Epithelial cell of esophagus (primary cell): ENCODE measurements around the gene PLB1.

Experiments
- DNase-seq: peaks from one replicate; pipeline ENCODE4 v3.0.0; 2010; ENCODE audit warnings: low read depth
- H3K4me3 ChIP-seq: 2 replicates; pipeline ENCODE4 v1.5.1; 2011; ENCODE audit warnings: mild to moderate bottlenecking, low read length, control low read depth
- CTCF ChIP-seq: IDR thresholded peaks from 2 replicates; pipeline ENCODE4 v1.5.1; 2011; ENCODE audit warnings: low read depth, mild to moderate bottlenecking, low read length, control low read depth, inconsistent platforms; ENCODE audit not compliant: insufficient read depth; ENCODE audit errors: missing control alignments

Gene PLB1

GRCh38 chr2:28583899-28584553 is 88.2 kb downstream of the PLB1 start:
- peak; percentile 98 for DNase-seq
- no peak for TF ChIP-seq CTCF
- H3K4me3 ChIP-seq, result no peak overlapping the region

GRCh38 chr2:28586867-28587266 is 91.0 kb downstream of the PLB1 start:
- TF ChIP-seq CTCF, result no peak
- no peak for DNase-seq
- no peak overlapping the region for H3K4me3 ChIP-seq

- no peak for DNase-seq
- no peak for TF ChIP-seq CTCF
- H3K4me3 ChIP-seq, result no peak overlapping the region
Observed at GRCh38 chr2:28587526-28588291, 91.8 kb downstream of the PLB1 start.

- no peak overlapping the region for H3K4me3 ChIP-seq
- TF ChIP-seq CTCF, result no peak
- DNase-seq, result peak; percentile 49
Observed at GRCh38 chr2:28588292-28588670, 92.4 kb downstream of the PLB1 start.

- H3K4me3 ChIP-seq, result no peak overlapping the region
- TF ChIP-seq CTCF, result no peak
- no peak for DNase-seq
Observed at GRCh38 chr2:28589746-28590463, 94.0 kb downstream of the PLB1 start.

- H3K4me3 ChIP-seq, result no peak overlapping the region
- no peak for TF ChIP-seq CTCF
- peak; percentile 73 for DNase-seq
Observed at GRCh38 chr2:28590496-28591301, 94.8 kb downstream of the PLB1 start.
